HG02763 (cell line): Measurements from ENCODE around the gene RAMP3.
"Not testable (repeated sequence)": the region's sequence is repeated elsewhere in the genome, so short reads cannot be mapped to it uniquely, and the experiment has no call there.

Source experiments
- ATAC-seq: cut with Tn5 transposase; IDR thresholded peaks from one replicate; pipeline ENCODE4 v1.9.1; 2021; ENCODE audit warnings: mild to moderate bottlenecking, moderate library complexity; ENCODE audit not compliant: unreplicated experiment

The RAMP3 gene

DNA sequence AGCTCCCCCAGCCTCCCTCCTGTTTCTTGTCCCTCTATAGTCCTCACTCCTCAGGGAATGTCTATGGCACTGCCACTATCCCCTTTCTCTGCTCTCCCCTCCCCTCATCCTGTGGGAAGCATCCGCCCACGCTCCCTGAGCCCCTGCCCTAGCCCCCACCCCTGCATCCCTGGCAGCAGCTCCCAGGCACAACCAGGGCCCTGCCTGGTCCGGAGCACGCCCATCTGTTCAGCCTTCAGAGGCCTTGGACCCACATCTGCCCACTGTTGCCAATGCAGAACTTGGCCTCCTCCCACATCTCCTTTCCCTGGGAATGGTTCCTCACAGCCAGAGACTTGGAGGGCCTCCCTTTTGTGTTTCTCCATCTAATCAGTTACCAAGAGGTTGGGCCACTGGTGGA, 25.7 kb upstream of the RAMP3 start:
- ATAC-seq, result no peak

DNA sequence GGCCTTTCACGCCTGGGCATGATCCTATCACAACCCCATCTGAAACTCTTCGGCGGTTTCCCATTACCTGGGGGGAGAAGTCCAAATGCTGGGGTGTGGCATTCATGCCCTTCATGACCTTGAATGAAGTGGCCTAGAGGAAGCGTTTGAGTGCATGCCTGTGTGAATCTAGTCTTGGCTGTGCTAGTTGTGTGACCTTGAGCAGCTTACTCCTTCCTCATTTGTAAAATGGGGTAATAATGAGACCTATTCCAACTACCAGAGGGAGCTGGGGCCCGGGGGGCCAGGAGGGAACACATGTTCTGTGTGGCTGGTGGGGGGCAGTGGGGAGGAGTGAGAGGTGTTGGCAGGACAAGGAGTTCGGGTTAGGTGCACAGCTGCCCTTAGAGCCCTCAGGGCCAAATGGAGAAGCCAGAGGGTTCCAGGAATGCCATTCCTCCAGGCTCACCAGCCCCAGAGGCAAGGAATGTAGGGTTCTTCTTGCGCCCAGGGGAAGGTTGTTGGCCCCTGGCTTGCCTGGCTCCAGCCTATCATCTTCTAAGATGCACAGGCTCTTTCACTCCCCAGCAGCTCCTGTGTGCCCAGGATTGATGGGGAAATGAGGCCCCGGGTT, 24.8 kb upstream of the RAMP3 start:
- ATAC-seq, result no peak

DNA sequence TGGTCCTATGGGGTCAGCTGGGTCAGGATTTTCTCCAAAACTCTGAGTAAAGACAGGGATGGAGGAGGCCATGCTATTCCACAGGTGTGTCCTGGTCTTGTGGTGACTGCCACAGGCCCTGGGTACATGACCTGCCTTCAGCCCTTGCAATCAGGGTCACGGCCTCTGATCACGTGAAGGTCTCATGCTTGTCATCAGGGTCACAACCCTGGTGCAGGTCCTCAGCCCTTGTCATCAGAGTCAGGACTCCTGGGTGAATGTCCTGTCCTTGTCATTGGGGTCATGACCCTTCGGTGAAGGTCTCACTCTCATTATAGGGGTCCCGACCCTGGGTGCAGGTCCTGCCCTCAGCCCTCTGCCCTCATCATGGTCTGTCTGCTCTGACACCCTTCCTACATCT, 24.2 kb upstream of the RAMP3 start:
- ATAC-seq, result no peak

DNA sequence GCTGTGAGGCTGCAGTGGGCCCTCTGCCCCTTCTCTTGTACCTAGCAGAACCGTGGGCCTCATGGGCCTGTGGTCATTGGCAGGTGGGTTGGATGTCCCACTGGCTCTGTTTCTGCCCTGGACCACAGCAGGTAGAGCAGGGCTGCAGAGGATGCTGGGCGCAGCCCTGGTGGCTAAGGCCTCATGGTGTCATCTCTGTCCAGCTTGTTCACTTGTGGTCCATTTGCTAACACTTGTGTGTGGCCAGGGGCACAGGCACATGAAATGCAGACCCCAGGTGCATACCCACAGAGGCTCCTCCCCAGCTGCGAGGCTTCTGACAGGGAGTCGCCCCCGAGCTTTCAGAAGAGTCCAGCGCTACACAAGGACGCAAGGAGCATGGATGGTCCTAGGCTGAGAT, 23.7 kb upstream of the RAMP3 start:
- ATAC-seq, result no peak

DNA sequence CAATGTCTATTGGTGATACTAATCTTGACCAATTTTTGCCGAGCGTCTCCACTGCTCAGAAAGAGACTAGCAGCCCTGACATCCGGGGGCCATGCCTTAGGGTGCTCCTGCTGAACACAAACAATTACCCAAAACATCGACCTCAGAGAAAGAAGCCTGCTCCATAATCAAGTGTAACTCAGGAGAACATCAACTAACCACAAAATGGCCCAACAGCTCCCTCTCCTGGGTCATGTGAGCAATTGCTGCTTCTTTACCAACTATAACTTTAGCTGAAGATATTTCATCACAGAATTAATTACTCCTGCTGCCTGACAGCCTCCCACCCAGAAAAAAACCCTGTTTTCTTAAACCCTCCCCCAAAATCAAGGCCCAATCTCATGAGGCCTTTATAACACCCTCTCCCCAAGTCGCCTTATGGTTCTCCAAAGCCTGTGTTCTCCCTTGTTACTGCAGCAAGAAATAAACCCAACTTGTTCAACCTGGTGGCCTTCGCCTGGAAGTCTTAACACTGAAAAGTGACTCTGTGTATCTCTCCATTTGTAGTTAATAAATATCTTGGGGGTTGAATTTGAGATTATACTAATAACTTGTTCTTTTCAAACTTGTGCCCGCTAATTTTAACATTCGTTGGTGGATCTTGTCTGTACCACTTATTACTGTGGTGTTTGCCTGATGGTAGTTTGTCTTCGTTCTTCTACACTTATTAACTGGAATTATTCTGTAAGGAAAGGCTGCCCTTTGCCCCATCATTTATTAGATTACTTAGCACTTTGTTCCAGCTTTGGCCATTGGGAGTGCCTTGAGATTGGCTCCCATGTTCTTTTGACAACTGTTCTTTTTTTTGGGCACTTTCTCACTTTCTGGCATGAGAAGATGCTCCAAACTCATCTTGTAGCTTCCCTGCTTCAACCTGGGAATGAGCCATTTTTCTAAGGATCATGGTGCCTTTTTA, 21.2 kb upstream of the RAMP3 start:
- ATAC-seq, result no peak

DNA sequence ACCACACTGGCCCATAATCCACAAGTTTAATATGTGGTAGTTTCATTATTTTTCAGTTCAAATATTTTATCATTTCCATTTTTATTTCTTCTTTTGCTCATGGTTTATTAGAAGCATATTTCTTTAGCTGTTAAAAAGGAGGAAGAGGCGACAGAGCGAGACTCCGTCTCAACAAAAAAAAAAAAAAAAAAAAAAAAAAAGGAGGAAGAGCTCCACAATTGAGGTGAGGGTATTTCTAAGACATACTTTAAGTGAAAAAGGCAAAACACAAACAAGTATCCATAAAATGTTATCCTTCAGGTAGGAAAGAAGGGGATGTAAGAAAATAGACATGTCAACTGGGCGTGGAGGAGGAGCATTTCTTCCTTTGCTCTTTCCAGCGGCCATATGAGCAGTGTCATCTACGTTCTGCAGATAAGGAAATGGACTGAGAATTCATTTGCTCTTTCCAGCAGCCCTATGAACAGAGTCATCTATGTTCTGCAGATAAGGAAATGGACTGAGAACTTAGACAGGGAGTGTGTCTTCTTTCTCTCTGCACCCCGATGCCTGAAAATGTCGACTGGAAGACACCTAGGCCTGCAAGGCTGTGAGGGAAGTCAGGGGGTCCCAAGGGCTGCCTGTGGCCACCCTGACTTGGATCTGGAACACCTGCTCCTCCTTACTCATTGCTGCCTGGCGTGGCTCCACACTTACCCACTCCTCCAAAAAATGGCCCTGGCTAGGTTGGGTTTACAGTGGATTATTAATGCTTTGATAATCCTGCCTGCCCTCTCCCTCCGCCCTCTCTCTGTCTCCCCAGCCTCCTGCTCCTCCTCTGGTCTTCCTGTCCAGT, 18.9 kb upstream of the RAMP3 start:
- no peak for ATAC-seq

DNA sequence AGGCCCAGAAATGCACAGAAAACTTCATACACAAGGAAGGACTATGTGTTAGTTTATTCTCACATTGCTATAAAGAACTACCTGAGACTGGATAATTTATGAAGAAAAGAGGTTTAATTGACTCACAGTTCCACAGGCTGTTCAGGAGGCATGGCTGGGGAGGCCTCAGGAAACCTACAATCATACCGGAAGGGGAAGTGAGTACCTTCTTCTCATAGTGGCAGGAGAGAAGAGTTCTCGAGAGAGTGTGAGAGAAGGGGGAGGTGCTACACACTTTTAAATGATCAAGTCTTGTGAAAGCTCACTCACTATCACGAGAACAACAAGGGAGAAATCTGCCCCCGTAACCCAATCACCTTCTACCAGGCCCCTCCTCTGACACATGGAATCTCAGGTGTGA, 16.8 kb upstream of the RAMP3 start:
- no peak for ATAC-seq

DNA sequence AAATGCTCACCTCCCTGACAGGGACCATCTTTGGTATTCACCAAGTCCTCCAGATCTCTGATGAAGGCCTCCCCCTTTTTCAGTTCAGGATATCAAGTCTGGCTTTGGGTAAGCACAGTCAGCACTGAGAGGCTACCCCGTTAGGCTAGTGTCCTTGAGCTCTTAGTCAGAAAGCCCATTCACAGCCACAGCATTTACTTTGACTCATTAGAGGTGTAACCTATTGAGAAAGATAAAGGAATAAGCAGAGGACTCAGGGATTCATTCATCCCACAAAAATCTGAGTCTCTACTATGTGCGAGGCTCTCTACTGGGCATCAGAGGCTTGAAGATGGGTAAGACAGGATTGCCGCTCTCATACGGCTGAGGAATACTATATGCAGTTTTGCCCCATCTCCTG, 14.0 kb upstream of the RAMP3 start:
- ATAC-seq, result no peak

DNA sequence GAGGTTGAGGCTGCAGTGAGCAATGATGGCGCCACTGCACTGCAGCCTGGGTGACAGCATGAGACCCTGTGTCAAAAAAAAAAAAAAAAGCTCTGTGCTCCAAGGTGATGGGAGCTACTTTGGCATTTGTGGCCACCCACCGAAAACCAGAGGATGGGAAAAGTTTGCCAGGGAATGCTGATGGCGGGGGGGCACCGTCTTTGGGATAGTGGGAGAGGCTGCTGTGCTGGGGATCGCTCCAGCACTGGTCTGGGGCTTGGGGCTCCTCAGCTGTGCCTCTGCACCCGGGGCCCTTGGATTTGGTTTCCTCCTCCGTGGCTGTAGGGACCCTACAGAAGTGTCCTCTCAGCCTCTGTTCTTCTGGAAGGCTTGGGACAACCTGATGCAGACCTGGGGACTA, 11.7 kb upstream of the RAMP3 start:
- ATAC-seq, result no peak

DNA sequence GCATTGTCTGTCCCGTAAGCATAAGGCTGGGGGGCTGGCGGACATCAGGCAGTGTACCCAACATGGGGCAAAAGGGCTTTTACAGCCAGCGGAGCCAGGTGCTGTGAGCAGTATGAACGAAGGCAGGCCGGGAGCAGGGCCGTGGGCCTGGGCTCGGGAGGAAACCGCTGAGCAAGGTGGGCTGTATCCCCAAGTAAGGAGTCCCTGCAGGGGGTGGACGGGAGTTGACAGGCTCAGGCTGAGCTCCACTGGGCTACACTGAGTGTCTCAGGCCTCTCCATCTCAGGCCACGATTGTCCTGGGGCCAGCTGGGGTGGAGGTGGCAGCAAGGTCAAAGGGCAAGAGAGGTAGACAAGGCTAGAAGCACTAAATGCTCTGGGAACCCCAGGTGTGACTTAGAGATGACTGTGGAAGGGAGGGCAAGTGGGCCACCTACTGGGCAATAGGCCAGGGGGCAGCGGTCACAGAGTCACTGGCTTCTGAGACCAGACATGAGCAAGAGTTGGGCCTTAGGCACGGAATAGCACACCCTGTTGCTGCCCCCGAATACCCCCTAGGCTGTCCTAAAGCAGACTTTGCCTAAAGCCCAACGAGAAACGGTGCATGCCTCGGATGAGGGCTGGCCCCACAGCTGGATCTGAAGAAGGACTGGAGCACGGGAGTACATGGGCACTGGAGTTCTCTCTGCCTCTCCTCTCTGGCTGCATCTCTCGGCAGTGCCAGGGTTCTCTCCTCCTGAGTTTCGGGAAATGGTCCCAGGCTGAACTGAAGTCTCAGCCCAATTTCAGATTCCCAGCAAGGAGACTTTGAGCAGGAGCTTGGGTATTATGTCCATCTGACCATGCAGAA, 10.8 kb upstream of the RAMP3 start:
- no peak for ATAC-seq

DNA sequence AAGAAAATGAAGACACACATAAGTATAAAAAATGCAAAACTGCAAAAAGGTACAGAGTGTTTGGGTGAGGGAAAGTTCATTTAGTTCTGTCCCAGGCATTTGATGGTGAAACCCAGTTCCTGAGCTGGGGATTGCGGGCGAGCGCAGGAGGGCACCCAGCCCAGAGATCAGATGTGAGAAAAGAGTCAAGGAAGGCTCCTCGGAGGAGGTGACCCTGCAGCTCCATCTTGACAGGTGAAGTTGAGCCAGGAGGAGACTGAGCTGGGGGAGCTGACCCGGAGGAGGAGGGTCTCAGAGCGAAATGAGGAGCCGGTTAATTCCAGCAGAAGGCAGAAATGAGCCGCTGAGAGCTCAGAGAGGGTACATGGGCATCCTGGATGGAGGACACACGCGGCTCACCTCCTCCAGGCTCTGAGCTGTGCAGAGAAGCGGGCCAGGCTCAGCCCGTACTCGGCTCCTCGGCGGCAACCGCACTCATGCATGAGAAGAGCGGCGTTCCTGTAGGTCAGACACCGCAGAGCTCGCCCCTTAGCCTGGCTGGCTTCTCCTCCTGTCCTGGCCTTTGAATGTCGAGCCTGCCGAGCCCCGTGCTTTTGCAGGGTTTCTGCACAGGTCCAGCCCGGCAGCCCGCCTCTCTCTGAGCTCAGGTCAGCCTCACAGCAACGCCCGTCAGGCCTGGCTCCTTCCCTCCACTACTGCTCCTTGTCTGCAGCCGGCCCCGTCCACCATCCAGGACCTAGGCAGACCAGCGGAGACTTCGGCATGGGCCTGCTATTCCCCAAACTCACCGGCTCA, 9.5 kb upstream of the RAMP3 start:
- ATAC-seq, result no peak

DNA sequence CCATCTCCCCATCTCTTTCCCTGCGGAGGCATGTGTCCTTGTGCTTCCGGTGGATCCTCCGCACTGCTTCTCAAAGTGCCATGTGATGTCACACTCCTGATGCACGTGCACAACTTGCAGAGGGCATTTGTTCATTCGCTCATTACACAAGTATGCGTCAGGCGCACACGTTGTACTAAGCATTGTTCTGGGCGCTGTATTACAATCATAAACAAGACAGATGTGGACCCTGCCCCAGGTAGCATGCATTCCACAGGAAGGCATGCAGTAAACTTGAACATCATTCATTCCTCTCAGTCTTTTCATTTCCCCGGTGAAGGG, 9.0 kb upstream of the RAMP3 start:
- ATAC-seq, result no peak

DNA sequence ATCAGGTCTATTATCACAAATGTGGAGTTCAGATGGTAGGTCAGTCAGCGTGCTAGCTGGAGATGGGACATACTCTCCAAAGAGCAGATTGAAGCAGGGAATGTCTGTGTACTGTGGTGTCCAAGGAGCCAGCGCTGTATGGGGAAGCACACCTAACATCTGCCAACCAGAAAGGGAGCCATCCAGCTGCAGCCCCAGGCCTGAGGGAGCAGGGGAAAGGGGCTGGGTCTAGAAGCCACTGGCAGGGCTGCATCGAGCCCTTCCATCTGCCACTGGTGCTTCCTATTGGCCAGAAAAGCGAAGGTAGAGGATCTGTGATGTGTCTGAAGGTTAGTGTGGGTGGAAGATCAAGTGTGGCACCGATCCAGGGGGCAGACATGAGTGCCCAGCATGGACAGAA, 8.0 kb upstream of the RAMP3 start:
- no peak for ATAC-seq

DNA sequence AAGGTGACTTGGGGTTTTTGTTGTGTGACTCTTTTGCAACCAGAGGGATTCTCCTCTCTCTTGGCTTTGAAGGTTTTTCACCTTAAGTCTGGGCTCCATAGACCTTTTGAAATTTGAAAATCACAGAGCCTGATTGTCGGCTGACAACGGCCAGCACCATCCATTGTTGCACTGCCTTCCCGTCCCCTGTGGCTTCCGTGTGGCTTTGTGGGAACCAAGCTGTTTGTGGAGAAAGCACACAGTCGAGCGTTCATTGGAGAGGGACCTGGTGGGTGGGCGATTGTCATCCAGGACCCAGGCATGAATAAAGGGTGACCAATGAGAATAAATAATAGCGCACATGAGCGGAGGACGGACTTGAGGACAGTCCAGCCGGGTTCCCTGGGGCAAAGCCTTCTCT, 7.4 kb upstream of the RAMP3 start:
- ATAC-seq, result no peak

DNA sequence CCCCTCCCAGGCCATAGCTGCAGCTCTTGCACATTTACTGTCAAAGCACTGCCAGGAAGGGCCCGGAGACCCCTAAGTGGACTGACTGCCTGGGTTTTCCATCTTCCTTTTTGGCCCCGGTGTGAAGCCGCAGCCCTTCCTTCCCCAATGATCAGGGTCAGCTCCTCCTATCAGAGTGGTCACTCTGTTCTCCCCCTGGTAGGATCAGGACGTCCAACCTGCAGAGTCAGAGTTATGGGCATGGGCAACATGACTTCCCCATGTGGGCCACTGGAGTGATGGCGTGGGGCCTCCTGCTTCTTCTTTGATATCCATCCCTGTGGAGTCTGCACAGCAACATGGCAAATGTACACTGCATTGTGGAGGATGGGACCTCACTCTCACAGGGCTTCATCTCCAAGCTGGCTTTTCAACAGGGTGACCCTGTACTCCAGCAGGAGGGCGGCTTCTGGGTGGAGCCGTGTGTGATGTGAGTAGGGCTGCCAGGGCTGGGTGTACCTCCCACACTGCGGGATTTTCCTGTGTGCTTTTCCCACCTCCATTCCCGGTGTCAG, 6.4 kb upstream of the RAMP3 start:
- no peak for ATAC-seq

DNA sequence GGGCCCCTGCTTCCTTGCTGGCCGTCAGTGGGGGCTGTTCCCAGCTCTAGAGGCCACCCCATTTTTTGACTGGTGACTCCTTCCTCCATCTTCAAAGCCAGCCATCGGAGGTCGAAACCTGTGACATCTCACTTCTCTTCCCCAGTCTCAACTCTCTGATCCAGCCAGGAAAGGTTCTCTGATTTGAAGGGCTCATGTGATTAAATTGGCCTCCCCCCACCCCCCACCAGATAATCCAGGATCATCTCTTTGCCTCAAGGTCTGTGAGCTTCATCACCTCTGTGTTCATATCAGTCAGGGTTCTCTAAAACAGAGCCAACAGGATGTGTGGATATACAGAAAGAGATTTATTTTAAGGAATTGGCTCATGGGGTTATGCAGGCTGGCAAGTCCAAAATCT, 5.6 kb upstream of the RAMP3 start:
- no peak for ATAC-seq

DNA sequence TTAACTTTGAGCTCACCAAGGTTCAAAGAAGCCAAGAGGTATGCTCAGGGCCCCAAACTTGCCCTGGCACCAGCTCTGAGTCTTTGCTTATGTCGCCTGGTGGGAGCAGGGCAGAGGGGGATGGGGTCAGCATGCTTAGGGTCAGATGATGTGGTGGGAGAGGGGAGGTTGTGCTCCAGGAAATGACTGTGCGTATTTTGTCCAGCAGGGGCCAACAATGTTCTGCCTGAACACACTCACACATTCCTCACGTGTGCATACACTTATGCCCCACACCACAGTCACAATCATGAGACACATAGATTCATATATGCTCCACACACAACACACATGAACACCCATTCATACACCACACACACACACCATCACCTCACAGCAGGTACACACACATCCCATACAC, 4.4 kb upstream of the RAMP3 start:
- ATAC-seq, result no peak

DNA sequence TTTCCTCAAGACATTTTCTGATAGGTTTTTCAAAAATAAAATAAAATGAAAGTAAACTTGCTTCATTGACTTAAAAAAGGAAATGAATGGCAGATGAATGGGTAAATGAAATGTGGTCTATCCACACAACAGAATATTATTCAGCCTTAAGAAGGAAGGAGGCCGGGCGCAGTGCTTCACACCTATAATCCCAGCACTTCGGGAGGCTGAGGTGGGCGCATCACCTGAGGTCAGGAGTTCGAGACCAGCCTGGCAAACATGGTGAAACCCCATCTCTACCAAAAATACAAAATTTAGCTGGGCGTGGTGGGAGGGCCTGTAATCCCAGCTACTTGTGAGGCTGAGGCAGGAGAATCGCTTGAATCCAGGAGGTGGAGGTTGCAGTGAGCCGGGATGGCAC, 3.7 kb upstream of the RAMP3 start:
- ATAC-seq, result not testable (repeated sequence)

DNA sequence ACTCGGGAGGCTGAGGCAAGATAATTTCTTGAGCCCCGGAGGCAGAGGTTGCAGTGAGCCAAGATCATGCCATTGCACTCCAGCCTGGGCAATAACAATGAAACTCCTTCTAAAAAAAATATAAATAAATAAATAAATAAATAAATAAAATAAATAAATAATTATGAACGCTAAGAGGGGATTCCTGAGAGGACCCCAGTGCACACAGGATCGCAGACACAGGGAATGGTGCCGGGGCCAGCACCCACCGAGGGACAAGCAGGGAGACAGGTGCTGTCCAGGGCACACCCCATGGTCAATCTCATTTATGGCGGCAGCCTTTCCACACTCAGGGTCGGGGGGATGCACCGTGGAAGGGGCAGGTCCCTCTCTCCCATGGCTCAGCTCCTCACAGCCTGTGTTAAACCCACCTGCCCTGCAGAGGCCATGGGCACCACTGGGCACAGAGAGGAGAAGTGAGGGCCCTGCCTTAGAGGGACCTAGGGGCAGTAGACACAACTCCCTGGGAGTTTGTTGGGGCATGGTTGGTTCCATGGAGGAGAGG, 2.2 kb upstream of the RAMP3 start:
- ATAC-seq, result no peak

DNA sequence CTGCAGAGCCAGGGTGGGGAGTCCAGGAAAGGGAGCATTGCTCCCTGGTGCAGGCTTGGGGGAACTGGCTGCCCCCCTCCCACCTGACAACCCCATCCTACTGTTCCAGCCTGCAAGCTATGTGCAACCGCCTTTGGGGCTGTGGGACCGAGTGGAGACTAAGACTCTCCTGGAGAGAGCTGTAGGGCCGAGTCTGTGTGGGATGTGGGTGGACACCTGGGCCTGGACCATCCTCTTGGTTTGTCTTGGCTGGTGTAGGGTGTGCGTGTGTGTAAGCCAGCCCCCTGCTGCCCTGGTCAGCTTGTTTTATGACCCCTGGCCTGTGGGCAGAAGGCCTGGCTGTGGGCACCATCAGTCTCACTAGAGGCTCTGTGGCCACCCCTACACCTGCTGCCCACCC, 1.6 kb upstream of the RAMP3 start:
- no peak for ATAC-seq
